Thymus (tissue), 11 donors: Measurements from ENCODE around the gene ADNP. TPM values are rescaled to one million over a fixed set of nuclear protein-coding genes. Genes with fewer than 3 reads are reported as not detected.
A peak's percentile ranks its signal among the peaks of the same experiment; 100 is the strongest.

Source experiments
- DNase-seq, 9 donors: peaks; one replicate each; pipeline ENCODE4 v3.0.0-alpha.2; 2013; ENCODE audit warnings: low spot score in 9 of 9, low read depth in 6 of 9, missing footprints in 1 of 9
- H3K27ac ChIP-seq, 2 donors: one replicate each; pipeline ENCODE4 v1.5.1; 2013; ENCODE audit warnings: control low read depth in 1 of 2, low read depth in 1 of 2, low read length in 1 of 2, mild to moderate bottlenecking in 1 of 2, moderate library complexity in 1 of 2
- H3K27me3 ChIP-seq, 2 donors: one replicate each; pipeline ENCODE4 v1.5.1; 2013; ENCODE audit warnings: low read length in 1 of 2; ENCODE audit not compliant: control insufficient read depth in 2 of 2, insufficient read depth in 1 of 2
- H3K36me3 ChIP-seq, 2 donors: one replicate each; pipeline ENCODE4 v1.5.1; 2013; ENCODE audit warnings: low read length in 1 of 2, mild to moderate bottlenecking in 1 of 2, moderate library complexity in 1 of 2; ENCODE audit not compliant: control insufficient read depth in 2 of 2, insufficient read depth in 2 of 2
- H3K4me1 ChIP-seq, 2 donors: one replicate each; pipeline ENCODE4 v1.5.1; 2013; ENCODE audit warnings: low read length in 2 of 2; ENCODE audit not compliant: control insufficient read depth in 2 of 2, insufficient read depth in 2 of 2
- H3K4me3 ChIP-seq, 2 donors: one replicate each; pipeline ENCODE4 v1.5.1; 2013; ENCODE audit warnings: low read length in 2 of 2, control low read depth in 1 of 2, mild to moderate bottlenecking in 1 of 2
- H3K9me3 ChIP-seq, 2 donors: one replicate each; pipeline ENCODE4 v1.5.1; 2013; ENCODE audit warnings: low read length in 1 of 2, mild to moderate bottlenecking in 1 of 2; ENCODE audit not compliant: control insufficient read depth in 2 of 2, insufficient read depth in 1 of 2
- WGBS: extraction: QIAGEN DNeasy Blood & Tissue Kit; methylation state at CpG from one replicate; pipeline ENCODE4 v1.1.7; 2013; 5-methylcytosine and 5-hydroxymethylcytosine counted together
- polyA plus RNA-seq: library from polyadenylated mRNA; stranded (reverse); fragments of 200-250 nt; gene quantifications from one replicate; pipeline ENCODE4 v1.2.3, GENCODE V29; 2013
- total RNA-seq: library from RNA; stranded (reverse); fragments of 120-200 nt; gene quantifications from one replicate; pipeline ENCODE4 v1.2.4, GENCODE V29; 2013
- donor health status: healthy.

The ADNP gene
- total and polyA plus RNA-seq, 2 donors: 22.8 to 55.6 TPM

GRCh38 chr20:50948132-50948785, 17.0 kb upstream of the ADNP start:
- Histone ChIP-seq H3K36me3 (peaks cover 43 to 70% of the 10 kb centered on the region in 2 donors), H3K4me3 (no peak overlapping the region), H3K4me1 (no peaks in the 10 kb centered on the region), H3K27me3 (no peaks in the 10 kb centered on the region), H3K9me3 (no peaks in the 10 kb centered on the region), H3K27ac (no peak overlapping the region)
- 97% methylated on average over 4 of the region's 4 CpGs for WGBS
- no peak for DNase-seq

GRCh38 chr20:50943069-50943468, 11.8 kb upstream of the ADNP start:
- Histone ChIP-seq H3K27me3 (no peaks in the 10 kb centered on the region), H3K4me1 (no peaks in the 10 kb centered on the region), H3K27ac (no peak overlapping the region), H3K9me3 (no peaks in the 10 kb centered on the region), H3K4me3 (no peak overlapping the region), H3K36me3 (peaks cover 49 to 69% of the 10 kb centered on the region in 2 donors)
- WGBS: 98% methylated on average over 7 of the region's 7 CpGs
- DNase-seq: no peak

DNA sequence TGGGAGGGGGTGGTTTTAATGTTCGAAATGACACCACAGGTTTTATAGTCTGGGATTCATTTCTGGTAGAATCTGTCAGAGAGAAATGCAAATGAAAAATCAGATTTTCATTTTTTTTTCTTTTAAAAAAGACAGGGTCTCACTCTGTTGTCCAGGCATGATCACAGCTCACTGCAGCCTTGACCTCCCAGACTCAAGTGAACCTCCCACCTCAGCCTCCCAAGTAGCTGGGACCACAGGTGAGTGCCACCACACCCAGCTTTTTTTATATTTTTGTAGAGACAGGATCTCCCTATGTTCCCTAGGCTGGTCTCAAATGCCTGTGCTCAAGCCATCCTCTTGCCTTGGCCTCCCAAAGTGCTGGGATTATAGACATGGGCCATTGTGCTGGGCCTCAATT, 2.4 kb upstream of the ADNP start:
- no peaks in the 10 kb centered on the region for H3K9me3 ChIP-seq
- no peak overlapping the region for H3K4me3 ChIP-seq
- H3K4me1 ChIP-seq: peaks cover 13% of the 10 kb centered on the region in 2 donors
- H3K27me3 ChIP-seq: no peaks in the 10 kb centered on the region
- H3K27ac ChIP-seq: no peak overlapping the region
- no peak for DNase-seq
- WGBS: 98% methylated on average over 1 of the region's 1 CpG
- H3K36me3 ChIP-seq: peaks cover 11 to 26% of the 10 kb centered on the region in 2 donors

GRCh38 chr20:50932691-50933280, 1.5 kb upstream of the ADNP start:
- WGBS: 94% methylated on average over 1 of the region's 1 CpG
- no peak overlapping the region for H3K4me3 ChIP-seq

DNA sequence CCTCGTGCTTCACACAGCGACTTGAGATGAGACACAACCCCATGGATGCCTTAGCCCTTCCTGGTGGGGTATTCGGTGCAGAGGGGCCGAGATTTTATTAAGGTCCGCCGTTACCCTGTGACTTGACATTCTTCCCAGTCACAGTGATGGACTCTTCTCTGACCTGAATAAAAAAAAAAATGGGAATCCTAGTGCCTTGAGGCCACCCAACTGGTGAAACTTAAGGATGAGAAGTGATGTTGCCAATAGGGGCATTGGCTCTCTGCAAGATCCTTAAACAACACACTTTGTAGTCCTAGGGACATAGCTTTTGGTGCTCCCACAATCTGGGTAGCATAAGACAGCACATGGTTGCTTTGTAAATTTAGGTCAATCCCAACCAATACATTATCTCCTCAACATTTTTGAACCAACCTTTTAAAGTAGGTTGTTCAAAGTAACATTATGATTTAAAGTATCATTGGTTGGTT, 814 bp upstream of the ADNP start:
- peak overlapping the region; percentile 51 to 96 for H3K4me3 ChIP-seq
- H3K27ac ChIP-seq: peak overlapping the region; percentile 92 to 99
- H3K9me3 ChIP-seq: no peaks in the 10 kb centered on the region
- peaks cover 15 to 16% of the 10 kb centered on the region in 2 donors for H3K4me1 ChIP-seq
- WGBS: 71% methylated on average over 6 of the region's 6 CpGs
- no peaks in the 10 kb centered on the region for H3K27me3 ChIP-seq
- peaks cover 13 to 21% of the 10 kb centered on the region in 2 donors for H3K36me3 ChIP-seq
- peak in 2 of 9 donors; percentile 11 to 18 for DNase-seq

More at GRCh38 chr20:50932691-50933280, 1.5 kb upstream of the ADNP start:
- Histone ChIP-seq H3K36me3 (peaks cover 14 to 26% of the 10 kb centered on the region in 2 donors), H3K9me3 (no peaks in the 10 kb centered on the region), H3K27ac (no peak overlapping the region), H3K4me1 (peaks cover 15 to 16% of the 10 kb centered on the region in 2 donors), H3K27me3 (no peaks in the 10 kb centered on the region)
- DNase-seq: no peak

DNA sequence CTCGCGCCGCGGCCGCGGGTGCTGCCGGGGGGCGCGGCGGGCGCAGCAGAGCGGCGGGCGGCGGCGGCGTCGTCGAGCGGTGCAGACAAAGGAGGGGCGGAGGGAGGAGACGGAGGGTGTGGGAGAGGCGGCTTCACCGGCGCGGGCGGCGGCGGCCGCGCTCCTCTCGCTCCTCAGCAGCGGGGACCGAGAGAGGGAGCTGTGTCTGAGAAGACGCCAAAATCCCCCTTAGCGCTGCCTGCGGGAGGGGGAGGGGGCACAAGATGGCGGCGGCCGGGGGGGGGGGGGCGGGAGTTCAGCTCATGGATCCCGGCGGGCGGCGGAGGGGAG, 296 bp downstream of the ADNP start:
- peaks cover 15 to 16% of the 10 kb centered on the region in 2 donors for H3K4me1 ChIP-seq
- no peak for DNase-seq
- WGBS: under 1% methylated on average over 43 of the region's 45 CpGs
- no peaks in the 10 kb centered on the region for H3K27me3 ChIP-seq
- peaks cover 10 to 18% of the 10 kb centered on the region in 2 donors for H3K36me3 ChIP-seq
- peak overlapping the region; percentile 51 to 96 for H3K4me3 ChIP-seq
- H3K27ac ChIP-seq: peak overlapping the region; percentile 92 to 99
- no peaks in the 10 kb centered on the region for H3K9me3 ChIP-seq

DNA sequence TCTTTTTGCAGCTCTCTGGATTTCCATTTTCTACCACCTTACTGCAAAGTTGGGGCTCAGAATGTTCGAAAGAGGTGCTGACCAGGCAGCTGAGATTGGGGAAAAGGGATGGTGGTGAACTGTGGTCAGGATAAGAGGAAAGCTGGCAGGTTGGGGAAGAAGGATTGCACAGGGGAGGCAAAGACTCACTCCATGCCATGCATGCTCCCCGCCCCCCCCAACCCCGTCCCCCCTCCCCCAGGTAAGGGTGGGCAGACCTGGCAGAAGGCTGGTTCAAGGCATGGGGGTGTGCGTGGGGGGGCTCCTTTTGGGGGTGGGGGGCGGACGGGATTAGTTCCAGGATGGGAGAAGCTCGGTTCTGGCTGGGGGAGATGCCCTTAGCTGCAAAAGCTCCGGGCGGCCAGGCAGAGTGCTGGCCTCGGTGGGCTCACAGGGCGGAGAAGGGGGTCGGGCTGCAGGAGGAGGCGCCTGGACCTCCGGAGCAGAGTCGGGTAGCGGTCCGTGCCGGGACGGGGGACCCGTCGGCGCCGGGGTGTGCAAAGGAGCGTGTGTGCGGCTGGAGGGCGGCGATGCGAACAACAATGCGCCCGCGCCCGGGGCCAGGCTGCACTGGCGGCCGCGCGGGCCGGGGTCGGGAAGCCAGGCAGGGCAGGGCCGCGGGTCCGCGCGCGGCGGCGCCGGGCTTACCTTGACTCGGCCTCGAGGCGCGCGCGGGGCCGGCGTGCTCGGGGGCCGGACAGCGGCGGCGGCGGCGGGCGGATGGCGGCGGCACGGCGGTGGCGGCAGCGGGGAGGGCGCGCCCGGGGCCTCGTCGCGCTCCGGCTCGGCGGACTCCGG, 880 bp downstream of the ADNP start:
- DNase-seq: peak in 6 of 9 donors; percentile 8 to 43 (median 19)
- H3K4me3 ChIP-seq: peak overlapping the region; percentile 70 to 96
- H3K27ac ChIP-seq: peak overlapping the region; percentile 82 to 99
- peaks cover 15 to 20% of the 10 kb centered on the region in 2 donors for H3K4me1 ChIP-seq
- under 1% methylated on average over 79 of the region's 79 CpGs for WGBS
- peaks cover 15 to 17% of the 10 kb centered on the region in 2 donors for H3K36me3 ChIP-seq
- H3K27me3 ChIP-seq: no peaks in the 10 kb centered on the region
- no peaks in the 10 kb centered on the region for H3K9me3 ChIP-seq

DNA sequence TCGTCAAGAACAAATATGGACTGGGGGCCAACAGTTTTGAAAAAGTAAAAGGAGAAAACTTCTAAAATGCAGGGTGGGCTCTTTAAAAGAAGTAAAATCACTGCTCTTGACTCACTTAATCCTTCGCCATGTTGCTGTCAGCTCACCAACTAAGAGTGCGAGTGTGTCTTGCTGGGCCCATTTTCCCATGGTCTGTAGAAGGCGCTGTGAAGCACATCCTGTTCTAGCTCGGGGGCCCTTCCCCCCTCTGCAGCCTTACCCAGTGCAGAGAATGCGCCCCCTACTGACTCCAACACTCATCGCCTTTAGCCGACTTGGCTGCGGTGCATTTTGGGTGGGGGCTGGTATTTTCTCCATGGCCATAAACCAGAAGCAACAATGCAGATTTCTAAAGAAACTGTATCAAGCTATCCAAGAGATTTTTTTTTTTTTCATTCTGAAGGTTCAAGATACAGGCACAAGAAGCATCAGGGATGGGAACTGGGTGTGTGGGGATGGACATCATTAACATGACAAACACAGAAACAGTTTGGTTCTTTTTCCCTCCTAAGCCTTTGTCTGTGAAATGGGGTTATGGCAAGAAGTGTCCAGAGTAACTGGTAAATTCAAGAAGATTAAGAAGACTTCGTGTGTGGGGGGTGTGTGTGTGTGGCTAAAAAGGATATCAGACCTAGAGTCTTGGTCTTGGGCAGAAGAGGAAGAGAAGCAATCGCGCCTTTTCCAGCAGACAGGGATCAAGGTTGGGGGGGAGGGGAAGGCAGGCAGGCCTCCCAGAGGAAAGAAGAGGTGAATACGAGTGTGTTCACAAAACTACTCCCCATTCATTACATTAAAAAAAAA, 1.7 kb downstream of the ADNP start:
- DNase-seq: peak; percentile 84 to 98 (median 93)
- Histone ChIP-seq H3K36me3 (peaks cover 18 to 19% of the 10 kb centered on the region in 2 donors), H3K4me3 (peak overlapping the region; percentile 70 to 96), H3K9me3 (no peaks in the 10 kb centered on the region), H3K4me1 (peaks cover 15 to 22% of the 10 kb centered on the region in 2 donors), H3K27ac (peak overlapping the region; percentile 65 to 82), H3K27me3 (no peaks in the 10 kb centered on the region)
- 11% methylated on average over 13 of the region's 13 CpGs for WGBS
